HG03039 (cell line): ENCODE measurements around the gene ARNT2.

ENCODE experiments used
- ATAC-seq: cut with Tn5 transposase; IDR thresholded peaks from one replicate; pipeline ENCODE4 v1.9.1; 2021; ENCODE audit warnings: mild to moderate bottlenecking, moderate library complexity; ENCODE audit not compliant: unreplicated experiment

ARNT2 gene

GRCh38 chr15:80587816-80588456, 183.8 kb downstream of the ARNT2 start:
- ATAC-seq = no peak

- no peak for ATAC-seq
Observed at GRCh38 chr15:80588801-80589200, 184.6 kb downstream of the ARNT2 start.

- no peak for ATAC-seq
Observed at GRCh38 chr15:80590761-80591355, 186.7 kb downstream of the ARNT2 start.

GRCh38 chr15:80591471-80591870, 187.3 kb downstream of the ARNT2 start:
- ATAC-seq = no peak

GRCh38 chr15:80591938-80592825, 188.0 kb downstream of the ARNT2 start:
- ATAC-seq = no peak

- no peak for ATAC-seq
Observed at GRCh38 chr15:80593486-80594030, 189.4 kb downstream of the ARNT2 start.

- no peak for ATAC-seq
Observed at GRCh38 chr15:80594091-80594889, 190.1 kb downstream of the ARNT2 start.

- no peak for ATAC-seq
Observed at GRCh38 chr15:80595396-80595795, 191.2 kb downstream of the ARNT2 start.

- ATAC-seq = no peak
Observed at GRCh38 chr15:80596521-80596976, 192.4 kb downstream of the ARNT2 start.

DNA sequence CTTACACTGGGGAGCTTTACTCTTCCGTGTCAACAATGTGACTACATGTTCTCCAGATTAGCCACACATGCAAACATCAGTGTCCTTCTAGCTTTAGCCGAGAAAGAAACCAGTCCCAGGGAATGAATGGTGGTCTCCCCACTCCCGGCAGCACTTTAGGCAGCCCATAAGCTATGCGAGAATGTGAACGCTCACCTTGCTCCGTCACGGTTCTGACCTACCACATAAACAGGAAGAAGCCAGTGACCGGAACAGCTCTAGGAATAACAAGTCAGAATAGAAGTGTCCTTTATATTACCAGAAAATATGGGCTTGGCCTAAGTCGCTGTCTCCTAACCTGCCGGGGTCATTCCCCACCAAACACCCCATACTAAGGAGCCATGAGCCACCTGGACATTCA, 192.9 kb downstream of the ARNT2 start:
- ATAC-seq = no peak

DNA sequence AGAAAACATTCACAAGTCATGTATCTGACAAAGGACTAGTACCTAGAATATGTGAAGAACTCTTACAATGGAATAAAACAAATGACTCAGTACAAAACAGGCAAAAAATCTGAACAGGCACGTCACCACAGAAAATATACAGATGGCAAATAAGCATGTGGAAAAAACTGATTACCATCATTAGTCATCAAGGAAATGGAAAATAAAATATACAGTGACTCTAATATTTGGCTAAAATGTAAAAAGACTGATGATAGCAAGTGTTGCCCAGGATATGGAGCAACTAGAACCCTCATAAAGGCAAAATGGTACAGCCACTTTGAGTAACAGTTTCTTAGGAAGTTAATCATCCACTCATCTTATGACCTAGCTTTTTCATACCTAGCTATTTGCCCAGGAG, 195.2 kb downstream of the ARNT2 start:
- no peak for ATAC-seq

DNA sequence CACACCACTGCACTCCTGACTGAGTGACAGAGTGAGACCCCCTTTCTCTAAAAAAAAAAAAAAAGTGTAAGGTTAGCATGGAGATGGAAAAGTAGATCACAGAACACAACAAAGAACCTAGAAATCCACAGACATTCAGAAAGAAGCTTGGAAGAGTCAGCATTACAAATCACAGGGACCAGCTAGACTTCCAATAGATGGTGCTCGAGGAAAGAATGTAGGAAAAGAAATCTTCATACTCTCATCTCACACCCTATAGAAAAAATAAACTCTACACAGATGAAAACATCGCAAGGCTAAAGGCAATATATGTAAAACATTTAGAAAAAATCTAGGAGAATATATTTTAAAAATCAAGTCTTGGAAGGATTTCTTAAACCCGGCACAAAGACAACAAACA, 196.4 kb downstream of the ARNT2 start:
- ATAC-seq = no peak

- no peak for ATAC-seq
Observed at GRCh38 chr15:80601256-80601655, 197.1 kb downstream of the ARNT2 start.

- no peak for ATAC-seq
Observed at GRCh38 chr15:80604583-80605575, 200.7 kb downstream of the ARNT2 start.

DNA sequence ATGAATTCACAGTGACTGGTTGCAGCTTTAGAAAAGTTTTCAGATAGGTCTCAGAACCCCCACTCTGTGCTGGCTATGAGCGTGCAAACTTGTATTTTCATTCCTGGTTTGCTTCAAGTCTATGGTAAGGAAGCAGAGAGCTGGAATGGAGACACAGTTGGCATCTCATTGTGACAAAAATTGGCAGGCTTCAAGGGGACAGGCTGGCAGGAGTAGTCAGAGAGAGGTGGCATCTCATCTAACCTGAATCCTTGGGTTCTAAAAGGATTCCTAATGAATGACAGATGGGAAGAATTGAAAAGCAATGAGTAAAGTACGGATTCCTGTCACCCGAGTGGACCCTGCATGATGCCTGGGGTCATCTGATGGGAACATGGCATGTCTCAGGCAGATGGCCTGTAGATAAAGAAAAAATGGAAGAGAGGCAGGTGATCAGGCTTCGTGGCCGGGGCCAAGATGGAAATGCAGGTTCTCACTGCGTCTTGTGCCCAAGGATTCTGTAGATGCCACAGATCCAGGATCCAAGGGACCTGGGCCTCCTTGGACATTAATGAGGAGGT, 201.5 kb downstream of the ARNT2 start:
- no peak for ATAC-seq

DNA sequence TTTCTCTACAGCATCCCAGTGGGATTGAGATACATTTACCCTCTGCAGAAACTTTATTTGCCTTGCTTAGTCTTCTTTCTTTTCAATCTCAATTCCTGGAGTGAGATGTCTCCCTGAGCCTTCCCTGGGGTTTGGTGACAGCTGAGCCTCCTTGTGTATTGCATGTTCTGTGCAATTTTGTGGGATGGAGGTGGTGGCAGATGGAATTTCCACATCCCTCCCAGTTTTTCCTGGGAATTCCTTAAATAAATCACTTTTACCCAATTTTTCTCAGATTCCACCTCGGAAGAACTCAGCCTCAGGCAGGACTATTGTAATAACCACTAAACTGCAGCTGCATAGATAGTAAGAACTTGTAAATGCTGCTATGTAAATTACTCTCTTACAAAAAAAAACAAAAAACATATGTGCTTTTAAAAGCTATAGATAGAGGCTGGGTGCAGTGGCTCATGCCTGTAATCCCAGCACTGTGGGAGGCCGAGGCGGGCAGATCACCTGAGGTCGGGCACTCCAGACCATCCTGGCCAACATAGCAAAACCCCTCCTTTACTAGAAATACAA, 202.4 kb downstream of the ARNT2 start:
- no peak for ATAC-seq

DNA sequence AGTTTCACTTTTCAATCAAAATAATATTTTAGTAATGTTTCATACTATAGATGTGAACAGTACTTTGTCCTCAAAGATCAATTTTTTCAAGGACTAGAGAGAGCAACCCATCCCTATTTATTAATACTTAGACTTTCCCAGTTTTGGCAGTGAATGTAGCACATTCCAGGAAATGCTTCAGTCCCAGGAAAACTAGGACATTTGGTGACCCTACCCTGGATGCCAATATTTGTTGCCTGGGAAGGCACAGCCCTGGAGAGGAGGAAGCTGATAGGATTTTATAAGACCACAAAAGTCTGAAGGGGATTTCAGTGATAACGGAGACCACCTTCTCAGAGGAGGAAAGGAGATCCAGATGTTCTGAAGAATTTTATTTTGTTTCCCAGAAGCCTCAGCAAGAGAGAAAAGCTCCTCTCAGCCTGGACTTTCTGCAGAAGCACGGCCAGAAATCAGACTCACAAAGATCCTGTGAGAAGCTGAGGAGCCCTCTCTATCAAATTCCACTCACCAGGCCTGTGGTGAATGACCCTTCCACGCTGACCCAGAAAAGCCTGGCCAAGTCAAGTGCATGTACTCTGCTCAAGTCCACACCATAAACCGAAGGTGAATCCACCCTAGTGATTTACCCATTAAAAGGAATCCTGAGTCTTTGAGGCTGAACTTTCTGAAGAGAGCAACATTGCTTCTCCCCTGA, 203.3 kb downstream of the ARNT2 start:
- ATAC-seq = no peak

DNA sequence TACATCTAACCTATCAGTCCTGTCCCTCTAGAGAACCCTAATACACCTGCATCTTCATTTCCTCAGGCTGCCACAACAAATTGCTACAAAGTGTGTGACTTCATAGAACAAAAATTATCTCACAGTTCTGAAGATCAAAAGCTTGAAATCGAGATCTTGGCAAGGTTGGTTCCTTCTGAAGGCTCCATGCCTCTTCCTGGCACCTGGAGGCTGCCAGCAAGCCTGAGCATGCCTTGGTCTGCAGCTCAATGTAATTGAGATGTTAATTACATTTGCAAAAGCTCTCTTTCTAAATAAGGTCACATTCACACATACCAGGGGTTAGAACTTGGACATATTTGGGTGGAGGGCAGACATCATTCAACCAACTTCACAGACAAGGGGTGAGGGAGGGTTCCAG, 204.5 kb downstream of the ARNT2 start:
- no peak for ATAC-seq
